ENCODE results near the gene ZNF784. TPM values are rescaled to one million over a fixed set of nuclear protein-coding genes. Genes with fewer than 3 reads are reported as not detected.

Gene ZNF784
- total and polyA plus RNA-seq, 2 of the 13 experiments (the other 11 are each of a cell fraction or from before 2014, with no cell fraction given), result 4.1 to 4.2 TPM

GRCh38 chr19:55642153-55643002 lies 18.0 kb upstream of the ZNF784 start:
- Histone ChIP-seq H4K20me1 (ENCODE audit: insufficient read depth, low read length) (no peaks in the 10 kb centered on the region), H3K27me3 (ENCODE audit: control insufficient read depth in 1 of 2, insufficient read depth in 2 of 2, low read length in 2 of 2) (no peaks in the 10 kb centered on the region; a peak in 1 of 5 replicates), H3K9me3 (ENCODE audit: low read length) (no peaks in the 10 kb centered on the region), H2AFZ (ENCODE audit: low read length) (no peak overlapping the region), H3K4me1 (ENCODE audit: insufficient read depth, low read length) (peaks cover 55% of the 10 kb centered on the region), H3K36me3 (replicated peaks in 1 of 2; ENCODE audit: control insufficient read depth in 1 of 2, insufficient read depth in 2 of 2, low read length in 2 of 2) (peaks cover 0 to 10% of the 10 kb centered on the region in 2 experiments; a peak in 2 of 5 replicates), H3K4me2 (ENCODE audit: low read depth, low read length) (peak overlapping the region; percentile 96), H3K4me3 (replicated peaks in 1 of 3; ENCODE audit: insufficient read depth in 1 of 3, low read depth in 2 of 3, low read length in 3 of 3) (peak overlapping the region; percentile 92 to 96 (median 92)), H3K79me2 (ENCODE audit: insufficient read depth, low read length) (peaks cover 39% of the 10 kb centered on the region), H3K27ac (ENCODE audit: extremely low read length, insufficient read depth, low read length) (peak overlapping the region; percentile 79), H3K9ac (ENCODE audit: insufficient read depth, low read depth, low read length) (peak overlapping the region; percentile 84)
- ChIA-PET POLR2A (interaction anchor here (0.5 to 1.9 kb wide), 5 partner anchors 9 to 166 kb away, joined by 3 to 19 read pairs (median 8); partner anchors contain the start of genes U2AF2, ZNF628 and ZNF784), CTCF (ENCODE audit: low intra/inter-chr PET ratio, low total read pairs) (interaction anchor here (1.7 kb wide), 1 partner anchor 11 kb away, joined by 4 read pairs; no protein-coding TSS in a partner anchor)
- no TSS peak for BruUV-seq (replicated peaks)
- DNase-seq (ENCODE audit: low spot score) (no peak), FAIRE-seq (no peak), ATAC-seq (peak; percentile 20)
- intact Hi-C loops (cut with micrococcal nuclease; ENCODE audit: unreplicated experiment) (no loop called here), in situ Hi-C loops (cut with HindIII; ENCODE audit: extremely low pct_ligation_motif_present, low pct_unique_long_range_greater_than_20kb) (no loop called here)
- WGBS (ENCODE audit: low lambda C conversion rate), result 3% methylated on average over 16 of the region's 65 CpGs
- TF ChIP-seq ZNF142 (CRISPR knock-in tag; IDR thresholded peaks at IDR 0.05) (peak; percentile 57; the same call in 1 of the 2 replicates), SNAPC5 (CRISPR knock-in tag; IDR thresholded peaks at IDR 0.05; ENCODE audit: borderline replicate concordance) (no peak), MAX (IDR thresholded peaks at IDR 0.05) (peak; percentile 80), ZBTB21 (CRISPR knock-in tag; IDR thresholded peaks at IDR 0.05) (no peak), SUZ12 (IDR thresholded peaks at IDR 0.05; ENCODE audit: low read depth, low read length) (no peak), ZNF256 (CRISPR knock-in tag; conservative IDR thresholded peaks at IDR 0.05) (no peak), HNRNPK (IDR thresholded peaks at IDR 0.05; ENCODE audit: low read depth, low read length, poor library complexity, severe bottlenecking) (peak; percentile 27), HMGA1 (CRISPR knock-in tag; conservative IDR thresholded peaks at IDR 0.05) (no peak), MYC (CRISPR knock-in tag; IDR thresholded peaks at IDR 0.05; ENCODE audit: borderline replicate concordance) (peak; percentile 3; the same call in 1 of the 2 replicates), FOXK1 (CRISPR knock-in tag; IDR thresholded peaks at IDR 0.05; ENCODE audit: borderline replicate concordance, low read depth) (no peak), HNRNPLL (IDR thresholded peaks at IDR 0.05; ENCODE audit: low read depth, low read length, poor library complexity, severe bottlenecking) (peak; percentile 21), ZNF816 (CRISPR knock-in tag; IDR thresholded peaks at IDR 0.05; ENCODE audit: borderline replicate concordance) (no peak), SAP130 (CRISPR knock-in tag; IDR thresholded peaks at IDR 0.05; ENCODE audit: low read depth) (peak; percentile 17; the same call in 1 of the 2 replicates)
- TF ChIP-seq, protein P1, sequence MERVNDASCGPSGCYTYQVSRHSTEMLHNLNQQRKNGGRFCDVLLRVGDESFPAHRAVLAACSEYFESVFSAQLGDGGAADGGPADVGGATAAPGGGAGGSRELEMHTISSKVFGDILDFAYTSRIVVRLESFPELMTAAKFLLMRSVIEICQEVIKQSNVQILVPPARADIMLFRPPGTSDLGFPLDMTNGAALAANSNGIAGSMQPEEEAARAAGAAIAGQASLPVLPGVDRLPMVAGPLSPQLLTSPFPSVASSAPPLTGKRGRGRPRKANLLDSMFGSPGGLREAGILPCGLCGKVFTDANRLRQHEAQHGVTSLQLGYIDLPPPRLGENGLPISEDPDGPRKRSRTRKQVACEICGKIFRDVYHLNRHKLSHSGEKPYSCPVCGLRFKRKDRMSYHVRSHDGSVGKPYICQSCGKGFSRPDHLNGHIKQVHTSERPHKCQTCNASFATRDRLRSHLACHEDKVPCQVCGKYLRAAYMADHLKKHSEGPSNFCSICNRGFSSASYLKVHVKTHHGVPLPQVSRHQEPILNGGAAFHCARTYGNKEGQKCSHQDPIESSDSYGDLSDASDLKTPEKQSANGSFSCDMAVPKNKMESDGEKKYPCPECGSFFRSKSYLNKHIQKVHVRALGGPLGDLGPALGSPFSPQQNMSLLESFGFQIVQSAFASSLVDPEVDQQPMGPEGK (CRISPR knock-in tag; IDR thresholded peaks at IDR 0.05), result 0 out of 2 replicates have a peak, but pooled peaks have one; percentile 7

Data from HepG2 (cell line).